Measurements from ENCODE around the gene UNK. TPM values are rescaled to one million over a fixed set of nuclear protein-coding genes. Genes with fewer than 3 reads are reported as not detected.

UNK gene
- total and polyA plus RNA-seq, 9 of the 15 experiments (the other 6 are each of a cell fraction or from before 2014, with no cell fraction given), result 12.8 to 38.6 (median 24.8) TPM

DNA sequence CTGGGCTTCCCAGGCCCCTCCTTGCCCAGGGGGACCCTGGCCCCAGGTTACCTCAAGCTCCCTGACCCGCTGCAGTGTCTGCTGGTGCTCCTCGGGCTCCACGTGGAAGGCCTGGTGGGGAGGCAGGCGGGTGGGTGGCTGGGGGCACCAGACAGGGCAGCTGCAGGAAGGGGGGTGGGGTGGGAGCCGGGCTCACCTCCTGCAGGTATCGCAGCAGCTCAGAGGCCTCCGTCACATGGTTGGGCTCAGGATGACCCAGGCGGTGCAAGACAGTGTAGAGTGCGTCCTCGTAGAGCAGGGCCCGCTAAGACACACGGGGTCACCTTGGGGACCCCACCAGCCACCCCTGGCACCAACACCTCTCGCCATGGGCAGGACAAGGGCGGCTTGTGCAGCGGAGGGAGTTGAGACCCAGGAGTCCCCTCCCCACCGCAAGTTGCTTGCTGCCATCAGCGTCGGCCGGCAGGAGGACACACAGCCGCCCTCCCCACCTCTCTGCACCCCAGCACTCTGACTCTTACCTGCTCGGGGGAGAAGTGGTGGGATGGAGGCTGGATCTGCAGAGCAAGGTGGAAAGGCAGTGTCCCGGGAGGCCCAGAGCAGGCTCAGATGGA is 58.5 kb downstream of the UNK start (continued):
- no peak for TF ChIP-seq GABPA (tag; conservative IDR thresholded peaks at IDR 0.05; ENCODE audit: low read depth)
- TF ChIP-seq PHTF2 (CRISPR knock-in tag; IDR thresholded peaks at IDR 0.05), result no peak
- TF ChIP-seq KLF10 (CRISPR knock-in tag; IDR thresholded peaks at IDR 0.05), result no peak
- 0 out of 2 replicates have a peak, but pooled peaks have one; percentile 7 for TF ChIP-seq ZNF12 (CRISPR knock-in tag; IDR thresholded peaks at IDR 0.05)
- TF ChIP-seq FUS (optimal IDR thresholded peaks at IDR 0.05; ENCODE audit: low read depth, low read length), result no peak
- TF ChIP-seq MAZ (CRISPR knock-in tag; conservative IDR thresholded peaks at IDR 0.05 in 1 of 2, IDR thresholded peaks at IDR 0.05 in 1 of 2), result no peak
- TF ChIP-seq ZC3H4 (CRISPR knock-in tag; IDR thresholded peaks at IDR 0.05; ENCODE audit: borderline replicate concordance), result 0 out of 2 replicates have a peak, but pooled peaks have one; percentile 38
- no peak for TF ChIP-seq E2F3 (CRISPR knock-in tag; IDR thresholded peaks at IDR 0.05)
- TF ChIP-seq CBFB (CRISPR knock-in tag; IDR thresholded peaks at IDR 0.05), result peak; percentile 36; the same call in 1 of the 2 replicates
- TF ChIP-seq TEAD4 (IDR thresholded peaks at IDR 0.05; ENCODE audit: low read length), result no peak
- no peak for TF ChIP-seq TEAD4 (CRISPR knock-in tag; IDR thresholded peaks at IDR 0.05; ENCODE audit: borderline replicate concordance)
- TF ChIP-seq SRSF1 (IDR thresholded peaks at IDR 0.05; ENCODE audit: low read depth, low read length), result no peak
- TF ChIP-seq SIN3A (IDR thresholded peaks at IDR 0.05; ENCODE audit: borderline replicate concordance in 2 of 2, control insufficient read depth in 1 of 2, low read depth in 2 of 2, low read length in 2 of 2), result peak in 1 of 2 experiments; percentile 11; a peak in 1 of 4 replicates
- 0 out of 2 replicates have a peak, but pooled peaks have one; percentile 10 for TF ChIP-seq ZNF584 (CRISPR knock-in tag; IDR thresholded peaks at IDR 0.05; ENCODE audit: low read depth)
- 0 out of 2 replicates have a peak, but pooled peaks have one; percentile 17 for TF ChIP-seq GABPB1 (CRISPR knock-in tag; IDR thresholded peaks at IDR 0.05)
- TF ChIP-seq, protein P1, sequence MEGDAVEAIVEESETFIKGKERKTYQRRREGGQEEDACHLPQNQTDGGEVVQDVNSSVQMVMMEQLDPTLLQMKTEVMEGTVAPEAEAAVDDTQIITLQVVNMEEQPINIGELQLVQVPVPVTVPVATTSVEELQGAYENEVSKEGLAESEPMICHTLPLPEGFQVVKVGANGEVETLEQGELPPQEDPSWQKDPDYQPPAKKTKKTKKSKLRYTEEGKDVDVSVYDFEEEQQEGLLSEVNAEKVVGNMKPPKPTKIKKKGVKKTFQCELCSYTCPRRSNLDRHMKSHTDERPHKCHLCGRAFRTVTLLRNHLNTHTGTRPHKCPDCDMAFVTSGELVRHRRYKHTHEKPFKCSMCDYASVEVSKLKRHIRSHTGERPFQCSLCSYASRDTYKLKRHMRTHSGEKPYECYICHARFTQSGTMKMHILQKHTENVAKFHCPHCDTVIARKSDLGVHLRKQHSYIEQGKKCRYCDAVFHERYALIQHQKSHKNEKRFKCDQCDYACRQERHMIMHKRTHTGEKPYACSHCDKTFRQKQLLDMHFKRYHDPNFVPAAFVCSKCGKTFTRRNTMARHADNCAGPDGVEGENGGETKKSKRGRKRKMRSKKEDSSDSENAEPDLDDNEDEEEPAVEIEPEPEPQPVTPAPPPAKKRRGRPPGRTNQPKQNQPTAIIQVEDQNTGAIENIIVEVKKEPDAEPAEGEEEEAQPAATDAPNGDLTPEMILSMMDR (IDR thresholded peaks at IDR 0.05 in 2 of 3, conservative IDR thresholded peaks at IDR 0.05 in 1 of 3; ENCODE audit: insufficient read depth in 2 of 3, low read depth in 1 of 3, low read length in 3 of 3), result peak in 1 of 3 experiments; percentile 18; a peak in 1 of 6 replicates
- TF ChIP-seq SAP30 (IDR thresholded peaks at IDR 0.05; ENCODE audit: borderline replicate concordance, insufficient read depth, low read depth, low read length, poor library complexity, severe bottlenecking), result no peak
